Activated CD4-positive, CD25-positive, alpha-beta regulatory T cell treated with anti-CD3 and anti-CD28 coated beads, Interleukin-2, amount 50 U/mL, for 16 hours (primary cell): Measurements from ENCODE around the gene SCAMP2.

Experiments
- DNase-seq: peaks from one replicate; pipeline ENCODE4 v3.0.0-alpha.2; 2020; ENCODE audit warnings: low read depth, low spot score

Gene SCAMP2

GRCh38 chr15:74798388-74799254, 74.5 kb downstream of the SCAMP2 start:
- no peak for DNase-seq

DNA sequence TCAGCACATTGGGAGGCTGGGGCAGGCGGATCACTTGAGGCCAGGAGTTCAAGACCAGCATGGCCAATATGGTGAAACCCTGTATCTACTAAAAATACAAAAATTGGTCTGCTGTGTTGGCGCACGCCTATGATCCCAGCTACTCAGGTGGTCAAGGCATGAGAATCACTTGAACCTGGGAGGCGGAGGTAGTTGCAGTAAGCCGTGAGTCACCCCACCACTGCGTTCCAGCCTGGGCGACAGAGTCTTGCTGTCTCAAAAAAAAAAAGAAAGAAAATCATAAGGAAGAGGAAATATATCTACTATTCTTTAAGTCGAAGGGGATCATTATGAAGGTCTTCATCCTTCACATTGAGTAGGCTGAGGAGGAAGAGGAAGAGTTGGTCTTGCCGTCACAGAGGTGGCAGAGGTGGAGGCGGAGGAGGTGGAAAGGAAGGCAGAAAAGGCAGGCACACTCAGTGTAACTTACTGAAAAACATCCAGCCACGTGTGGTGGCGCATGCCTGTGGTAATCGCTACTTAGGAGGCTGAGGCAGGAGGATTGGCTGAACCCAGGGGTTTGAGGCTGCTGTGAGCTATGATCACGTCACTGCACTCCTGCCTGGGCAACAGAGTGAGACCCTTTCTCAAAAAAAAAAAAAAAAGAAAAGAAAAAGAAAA, 77.1 kb downstream of the SCAMP2 start:
- DNase-seq = no peak

DNA sequence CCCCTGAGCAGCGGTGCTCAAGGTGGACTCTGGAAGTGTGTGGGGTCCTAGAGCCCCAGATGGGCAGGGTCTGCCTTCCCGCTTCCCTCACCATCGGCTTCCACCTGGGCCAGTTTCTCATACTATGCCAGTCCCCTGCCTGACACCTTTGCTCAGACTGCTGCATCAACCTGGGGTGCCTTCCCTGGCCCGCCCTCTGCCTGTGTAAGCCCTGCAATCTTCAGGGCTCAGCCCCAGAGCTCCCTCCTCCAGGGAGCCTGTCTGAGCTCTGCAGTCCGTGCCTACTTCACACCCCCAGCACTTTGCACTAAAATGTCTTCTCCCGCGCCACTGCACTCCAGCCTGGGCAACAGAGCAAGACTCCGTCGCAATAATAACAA, 78.2 kb downstream of the SCAMP2 start:
- DNase-seq = no peak

- no peak for DNase-seq
Measured at GRCh38 chr15:74794248-74794969, 78.8 kb downstream of the SCAMP2 start.
